Activated naive CD4-positive, alpha-beta T cell treated with anti-CD3 and anti-CD28 coated beads, Interleukin-2, amount 50 U/mL, for 72 hours (primary cell): ENCODE data around the gene ECT2L. TPM values are rescaled to one million over a fixed set of nuclear protein-coding genes. Genes with fewer than 3 reads are reported as not detected.

Experiments
- ATAC-seq, 2 donors: fragments of 150-1000 bp; cut with Tn5 transposase; 2 replicates each; pipeline ENCODE4 v1.10.0; 2021; ENCODE audit warnings: mild to moderate bottlenecking in 2 of 2, moderate library complexity in 2 of 2
- DNase-seq, 2 donors: peaks; one replicate each; pipeline ENCODE4 v3.0.0; 2021 to 2022; ENCODE audit warnings: low spot score in 2 of 2
- H3K27ac Mint-ChIP-seq, 2 donors: one replicate each; pipeline ENCODE4 v1.8.0; 2022; ENCODE audit warnings: mild to moderate bottlenecking in 2 of 2, mixed read lengths in 2 of 2
- H3K36me3 Mint-ChIP-seq, 2 donors: one replicate each; pipeline ENCODE4 v1.8.0; 2022; ENCODE audit warnings: mixed read lengths in 2 of 2
- H3K9me3 Mint-ChIP-seq, 2 donors: one replicate each; pipeline ENCODE4 v1.8.0; 2022; ENCODE audit warnings: mixed read lengths in 2 of 2
- total RNA-seq, 2 donors: library from RNA; stranded (reverse); gene quantifications; one replicate each; pipeline ENCODE4 v1.2.3, GENCODE V29; 2022

The ECT2L gene
- total RNA-seq, 2 donors from 2014 or later, result not detected

DNA sequence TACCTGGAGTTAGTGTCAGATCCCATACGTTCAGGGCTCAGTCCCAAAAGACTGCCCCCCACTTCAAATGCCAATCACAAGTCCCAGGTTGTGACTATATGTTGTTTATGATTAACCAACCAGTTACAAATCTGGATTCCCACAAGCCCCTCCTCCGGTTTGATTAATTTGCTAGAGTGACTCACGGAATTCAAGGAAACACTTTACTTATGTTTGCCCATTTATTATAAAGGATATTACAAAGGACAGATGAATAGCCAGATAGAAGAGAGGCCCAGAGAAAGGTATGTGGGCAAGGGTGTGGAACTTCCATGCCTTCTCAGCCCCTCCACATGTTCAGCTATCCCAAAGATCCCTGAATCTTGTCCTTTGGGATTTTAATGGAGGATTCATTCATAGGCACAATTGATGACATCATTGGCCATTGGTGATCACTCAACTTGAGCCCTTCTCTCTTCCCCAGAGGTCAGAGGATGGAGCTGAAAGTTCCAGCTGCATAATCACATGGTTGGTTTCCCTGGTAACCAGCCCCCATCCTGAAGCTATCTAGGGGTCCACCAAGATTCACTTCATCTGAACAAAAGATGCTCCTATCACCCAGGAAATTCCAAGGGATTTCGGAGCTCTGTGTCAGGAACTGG lies 2.0 kb downstream of the ECT2L start:
- ATAC-seq (no peak), DNase-seq (no peak)
- no peaks in the 10 kb centered on the region for H3K9me3 Mint-ChIP-seq
- H3K36me3 Mint-ChIP-seq, result no peaks in the 10 kb centered on the region
- no peak overlapping the region for H3K27ac Mint-ChIP-seq

DNA sequence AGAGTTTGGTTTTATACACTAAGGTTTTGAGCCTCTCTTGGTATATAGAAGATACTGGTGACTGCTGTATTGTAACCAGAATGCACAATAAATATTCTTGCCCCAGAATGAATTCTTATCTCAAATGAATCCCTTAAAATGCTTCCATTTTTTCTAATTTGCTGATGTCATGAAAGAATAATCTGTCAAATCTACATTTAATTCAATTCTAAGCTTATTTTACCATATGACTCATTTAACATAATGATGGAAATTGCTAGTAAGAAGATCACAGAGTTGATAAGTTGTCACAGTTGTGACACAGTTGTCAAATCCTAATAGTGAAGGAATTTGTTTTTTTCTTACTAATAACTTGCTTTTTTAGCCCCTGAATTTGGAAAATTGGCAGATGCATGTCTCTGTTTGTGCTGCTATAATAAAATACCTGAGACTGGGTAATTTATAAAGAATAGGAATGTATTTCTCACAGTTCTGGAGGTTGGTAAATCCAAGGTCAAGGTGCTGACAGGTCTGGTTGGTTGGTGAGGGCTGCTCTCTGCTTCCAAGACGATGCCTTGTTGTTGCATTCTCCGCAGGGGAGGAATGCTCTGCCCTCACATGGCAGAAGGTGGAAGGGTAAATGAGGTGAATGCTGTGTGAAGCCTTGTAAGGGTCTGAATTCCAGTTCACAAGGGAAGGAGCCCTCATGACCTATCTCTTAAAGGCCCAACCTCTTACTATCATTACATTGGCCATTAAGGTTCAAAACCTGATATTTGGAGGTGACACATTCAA lies 4.7 kb downstream of the ECT2L start:
- no peak overlapping the region for H3K27ac Mint-ChIP-seq
- no peaks in the 10 kb centered on the region for H3K9me3 Mint-ChIP-seq
- DNase-seq (no peak), ATAC-seq (no peak)
- H3K36me3 Mint-ChIP-seq, result no peaks in the 10 kb centered on the region

DNA sequence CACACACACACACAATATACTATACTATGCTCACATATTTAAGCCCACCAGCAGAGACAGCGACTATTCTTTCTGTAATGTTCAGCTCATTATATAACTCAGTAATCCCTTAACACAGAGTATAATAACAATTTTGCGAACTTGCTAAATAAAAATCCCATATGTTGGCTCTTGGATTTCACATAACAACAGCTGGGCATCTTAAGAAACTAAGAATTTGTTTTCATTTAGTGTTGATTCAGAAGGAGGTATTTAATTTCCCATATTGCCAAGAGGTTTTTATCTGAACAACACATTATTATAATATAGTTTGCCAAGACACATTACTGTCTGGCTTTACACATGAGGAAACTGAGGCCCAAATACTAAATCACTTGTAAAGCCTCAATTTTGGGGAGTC lies 7.4 kb downstream of the ECT2L start:
- ATAC-seq (no peak), DNase-seq (no peak)
- Mint-ChIP-seq H3K9me3 (no peaks in the 10 kb centered on the region), H3K27ac (no peak overlapping the region), H3K36me3 (no peaks in the 10 kb centered on the region)

DNA sequence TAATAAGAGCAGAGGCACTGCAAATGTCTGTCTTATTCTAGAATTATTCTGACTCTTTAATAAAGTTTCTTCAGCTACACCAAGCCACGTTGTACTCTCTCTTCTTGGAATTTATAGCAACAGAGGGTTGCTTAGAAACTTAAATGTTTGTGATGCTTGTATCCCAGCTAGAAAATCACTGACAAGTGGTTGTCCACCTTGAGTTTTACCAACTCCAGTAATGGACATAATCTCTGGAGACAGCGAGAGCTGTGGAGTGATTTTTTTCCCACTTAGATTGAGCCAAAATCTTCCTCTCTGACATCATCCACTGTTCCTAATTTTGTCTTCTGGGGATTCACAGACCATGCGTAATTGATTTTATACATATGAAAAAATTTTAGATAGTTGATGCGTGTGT lies 8.0 kb downstream of the ECT2L start:
- H3K27ac Mint-ChIP-seq, result no peak overlapping the region
- no peaks in the 10 kb centered on the region for H3K9me3 Mint-ChIP-seq
- ATAC-seq (no peak), DNase-seq (no peak)
- H3K36me3 Mint-ChIP-seq, result no peaks in the 10 kb centered on the region

DNA sequence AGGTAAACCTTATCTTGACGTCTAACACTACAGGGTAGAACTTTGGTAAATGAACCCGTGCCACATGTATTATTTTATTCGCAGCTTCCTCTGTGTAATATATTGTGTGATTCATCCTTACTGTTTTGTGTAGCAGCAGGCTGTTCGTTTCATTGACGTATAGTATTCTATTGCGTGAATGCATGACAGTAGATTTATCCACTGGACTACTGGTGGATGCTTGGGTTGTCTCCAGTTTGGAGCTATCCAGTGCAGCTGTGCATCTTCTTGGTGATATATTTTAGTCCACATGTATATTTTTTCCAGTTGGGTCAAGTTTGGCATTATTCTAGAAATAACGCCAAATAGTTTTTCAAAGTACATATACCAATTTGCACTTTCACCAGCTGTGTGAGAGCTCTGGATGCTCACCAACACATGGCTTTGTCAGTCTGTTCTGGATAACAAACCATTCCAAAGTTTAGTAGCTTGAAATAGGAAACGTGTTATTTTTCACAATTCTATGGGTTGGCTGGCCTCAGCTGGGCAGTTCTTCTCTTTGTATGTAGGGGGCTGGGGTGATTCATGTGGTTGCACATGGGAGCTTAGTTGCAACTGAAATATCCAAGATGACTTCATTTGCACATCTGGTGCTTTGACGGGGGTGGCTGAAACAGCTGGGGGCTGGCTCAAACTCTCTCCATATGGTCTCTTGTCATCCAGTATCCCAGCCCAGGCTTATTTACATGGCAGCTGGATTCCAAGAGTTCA lies 9.3 kb downstream of the ECT2L start:
- Mint-ChIP-seq H3K9me3 (no peaks in the 10 kb centered on the region), H3K36me3 (no peaks in the 10 kb centered on the region), H3K27ac (no peak overlapping the region)
- ATAC-seq (no peak), DNase-seq (no peak)

DNA sequence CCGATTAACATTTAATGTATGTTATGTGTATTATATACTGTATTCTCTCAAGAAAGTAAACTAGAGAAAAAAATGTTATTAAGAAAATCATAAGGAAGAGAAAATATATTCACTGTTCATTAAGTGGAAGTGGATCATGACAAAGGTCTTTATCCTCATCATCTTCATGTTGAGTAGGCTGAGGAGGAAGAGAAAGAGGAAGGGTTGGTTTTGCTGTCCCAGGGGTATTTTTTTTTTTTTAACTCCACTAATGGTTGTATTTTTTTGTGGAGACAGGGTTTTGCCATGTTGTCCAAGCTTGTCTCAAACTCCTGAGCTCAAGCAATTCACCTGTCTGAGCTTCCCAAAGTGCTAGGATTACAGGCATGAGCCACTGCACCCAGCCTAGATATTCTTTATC lies 11.0 kb downstream of the ECT2L start:
- DNase-seq, result no peak
- H3K36me3 Mint-ChIP-seq, result no peaks in the 10 kb centered on the region
- H3K9me3 Mint-ChIP-seq, result no peaks in the 10 kb centered on the region
- no peak overlapping the region for H3K27ac Mint-ChIP-seq
- no peak for ATAC-seq

DNA sequence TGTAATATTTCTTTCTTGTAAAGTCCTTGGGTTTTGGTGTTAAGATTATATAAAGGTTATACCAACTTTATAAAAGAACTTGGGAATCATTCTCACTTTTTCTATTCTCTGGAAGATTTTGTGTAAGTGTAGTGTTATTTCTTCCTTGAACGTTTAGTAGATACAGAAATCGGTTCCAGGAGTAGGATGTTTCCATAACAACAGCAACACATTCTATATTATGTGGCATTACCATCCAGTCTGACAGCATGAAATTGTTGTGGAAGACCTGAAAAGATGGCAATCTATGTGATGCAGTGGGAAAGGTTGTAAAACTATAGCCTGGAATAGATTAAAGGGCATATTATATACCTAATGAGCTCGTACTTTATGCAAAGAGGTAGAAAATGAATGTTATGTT lies 13.8 kb downstream of the ECT2L start:
- no peak for DNase-seq
- Mint-ChIP-seq H3K9me3 (no peaks in the 10 kb centered on the region), H3K36me3 (no peaks in the 10 kb centered on the region), H3K27ac (no peak overlapping the region)
- ATAC-seq, result no peak

DNA sequence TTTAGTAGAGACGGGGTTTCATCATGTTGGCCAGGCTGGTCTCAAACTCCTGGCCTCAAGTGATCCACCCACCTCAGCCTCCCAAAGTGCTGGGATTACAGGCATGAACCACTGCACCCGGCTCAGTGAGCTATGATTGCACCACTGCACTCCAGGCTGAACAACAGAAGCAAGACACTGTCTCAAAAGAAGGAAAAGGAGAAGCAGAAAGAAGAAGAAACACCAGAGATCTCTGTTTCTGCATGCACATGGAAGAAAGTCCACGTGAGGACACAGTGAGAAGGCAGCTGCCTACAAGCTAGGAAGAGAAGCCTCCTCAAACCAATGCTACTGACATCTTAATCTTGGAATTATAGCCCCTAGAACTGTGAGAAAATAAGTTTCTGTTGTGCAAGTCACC lies 16.0 kb downstream of the ECT2L start:
- no peak overlapping the region for H3K27ac Mint-ChIP-seq
- no peaks in the 10 kb centered on the region for H3K9me3 Mint-ChIP-seq
- DNase-seq (no peak), ATAC-seq (no peak)
- no peaks in the 10 kb centered on the region for H3K36me3 Mint-ChIP-seq

DNA sequence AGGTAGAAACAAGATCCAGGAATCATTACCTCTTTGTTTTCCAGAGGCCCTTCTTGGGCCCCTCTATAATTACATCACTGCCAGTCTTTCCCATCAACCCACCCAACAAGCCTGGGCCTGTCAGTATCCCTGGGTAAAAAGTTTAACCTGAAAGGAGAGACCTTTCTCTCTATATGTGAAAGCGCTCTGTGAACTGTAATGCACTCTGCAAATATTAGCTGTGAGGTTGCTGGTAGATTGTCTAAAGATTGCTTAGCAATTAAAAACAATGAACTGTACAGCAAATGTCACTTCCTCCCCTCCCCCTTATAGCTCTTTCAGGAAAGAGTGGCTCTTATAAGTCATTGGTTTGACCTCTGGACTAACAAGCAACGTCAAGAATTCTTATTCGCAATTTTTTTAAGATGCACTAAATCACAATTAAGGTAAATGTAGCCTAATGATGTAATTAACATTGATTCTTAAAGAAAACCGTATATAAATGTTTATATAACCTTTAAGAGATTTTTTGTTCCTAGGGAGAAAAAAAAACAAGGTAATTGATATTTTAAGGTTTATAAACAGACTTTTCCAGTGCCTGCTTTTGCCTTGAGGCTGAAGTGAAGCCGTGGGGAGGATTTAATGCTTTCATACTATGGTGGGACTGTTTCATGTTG lies 18.4 kb downstream of the ECT2L start:
- Mint-ChIP-seq H3K9me3 (no peaks in the 10 kb centered on the region), H3K36me3 (no peaks in the 10 kb centered on the region), H3K27ac (no peak overlapping the region)
- no peak for ATAC-seq
- DNase-seq, result no peak

DNA sequence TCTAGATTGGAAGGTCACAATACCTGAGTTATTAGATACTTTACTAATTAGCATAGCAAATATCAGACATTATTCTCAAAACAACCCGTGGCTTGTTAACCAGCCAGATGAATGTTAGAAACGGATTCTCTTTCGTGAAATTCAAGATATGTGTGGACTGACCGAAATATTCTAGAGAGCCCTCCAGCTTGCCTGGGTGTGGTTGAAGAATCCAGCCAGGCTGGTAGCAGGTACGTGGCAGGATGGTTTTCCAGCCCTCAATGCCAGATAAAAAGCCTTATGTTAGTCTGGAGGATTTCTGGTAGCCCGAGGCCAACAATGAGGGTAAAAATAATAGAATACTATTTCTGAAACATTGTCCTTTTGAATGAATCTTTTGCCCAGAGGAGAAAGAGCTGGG lies 19.3 kb downstream of the ECT2L start:
- ATAC-seq, result no peak
- no peak overlapping the region for H3K27ac Mint-ChIP-seq

DNA sequence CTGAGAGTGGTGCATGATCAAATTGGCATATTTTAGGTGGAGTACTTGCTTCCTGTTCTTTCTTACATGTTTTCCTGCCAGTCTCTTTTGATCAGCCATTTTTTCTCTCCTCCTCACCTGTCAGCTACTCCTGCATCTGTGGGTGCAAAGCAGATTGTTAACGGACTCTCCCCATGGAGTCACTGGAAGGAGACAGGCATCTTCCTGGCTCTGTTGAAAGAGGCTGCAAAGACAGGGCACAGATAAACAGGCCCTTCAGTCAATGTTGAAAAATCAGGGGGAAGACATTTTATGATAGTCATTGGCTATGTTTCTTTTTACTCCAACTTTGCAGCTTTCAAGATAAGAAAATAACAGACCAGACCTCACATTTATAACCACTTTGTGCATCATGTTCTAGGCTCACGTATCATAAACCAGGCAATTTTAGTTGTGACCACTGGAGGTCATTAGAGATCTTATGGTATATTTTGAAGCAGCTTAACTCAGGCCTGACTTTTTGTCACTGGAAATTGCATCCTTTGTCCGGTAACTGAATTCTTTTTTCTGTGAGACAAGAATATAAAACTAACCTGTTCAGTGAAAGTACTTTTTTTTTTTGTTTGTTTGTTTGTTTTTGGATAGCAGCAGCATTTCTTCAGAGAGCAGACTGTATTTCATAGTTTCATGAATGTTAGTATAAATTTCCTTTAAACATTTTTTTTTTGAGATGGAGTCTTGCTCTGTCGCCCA lies 20.1 kb downstream of the ECT2L start:
- DNase-seq (no peak), ATAC-seq (peak; percentile 36 to 64)
- peak overlapping the region in 1 of 2 donors; percentile 9 for H3K27ac Mint-ChIP-seq
- no peaks in the 10 kb centered on the region for H3K36me3 Mint-ChIP-seq
- no peaks in the 10 kb centered on the region for H3K9me3 Mint-ChIP-seq

More for the DNA sequence above, 19.3 kb downstream of the ECT2L start:
- Mint-ChIP-seq H3K36me3 (no peaks in the 10 kb centered on the region), H3K9me3 (no peaks in the 10 kb centered on the region)
- no peak for DNase-seq

DNA sequence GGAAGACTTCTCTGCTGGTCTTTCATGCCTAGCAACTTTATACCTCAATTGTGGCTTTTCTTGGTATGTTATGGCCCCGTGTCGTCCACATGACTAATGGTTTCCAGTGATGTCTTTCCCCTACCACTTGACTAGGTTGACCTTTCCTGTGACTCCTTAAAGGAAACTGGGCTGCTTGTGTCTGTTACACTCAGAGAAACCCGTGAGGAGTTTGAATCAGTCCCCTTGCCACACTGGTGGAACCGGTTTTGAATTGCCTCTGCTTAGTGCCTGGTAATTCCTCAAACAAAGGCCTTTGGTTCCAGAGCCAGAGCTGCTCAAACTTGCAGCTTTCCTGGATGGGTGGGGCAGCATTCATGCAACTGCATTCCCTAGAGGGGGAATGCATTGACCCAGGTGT lies 21.9 kb downstream of the ECT2L start:
- peak in 1 of 2 donors; percentile 65 for DNase-seq
- Mint-ChIP-seq H3K27ac (peak overlapping the region; percentile 56 to 87), H3K36me3 (no peaks in the 10 kb centered on the region), H3K9me3 (no peaks in the 10 kb centered on the region)
- peak; percentile 58 to 88 for ATAC-seq

DNA sequence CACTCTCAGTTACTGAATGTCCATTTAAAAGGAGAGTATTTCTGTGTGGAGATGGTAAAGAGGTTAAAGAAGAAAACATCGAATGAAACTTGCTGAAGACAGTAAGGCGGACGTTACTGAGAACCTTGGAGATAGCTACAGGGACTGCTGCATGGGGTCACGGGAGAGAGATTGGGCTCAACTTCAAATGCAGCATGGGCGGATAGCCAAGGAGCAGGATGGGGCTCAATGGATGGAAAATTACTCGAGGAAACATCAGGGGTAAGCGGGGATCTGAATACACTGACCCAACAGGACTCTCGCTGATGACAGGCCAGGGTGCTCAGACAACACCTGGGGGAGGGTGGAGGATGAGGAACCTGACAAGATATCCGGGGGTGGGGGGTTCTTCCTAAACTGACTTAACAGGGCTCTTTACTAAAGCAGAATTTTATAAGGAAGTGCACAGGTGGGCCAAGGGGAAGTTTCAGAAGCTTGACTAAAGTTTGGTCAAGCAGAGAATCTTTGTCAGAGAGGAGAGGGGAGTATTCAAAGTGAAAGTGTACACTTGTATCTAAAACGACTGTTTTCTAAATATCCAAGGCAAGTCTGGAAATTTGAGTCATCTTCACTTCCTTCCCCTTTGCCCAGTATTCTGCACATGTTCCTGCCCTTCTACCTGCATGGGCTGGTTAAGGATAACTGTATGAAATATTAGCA lies 22.8 kb downstream of the ECT2L start:
- Mint-ChIP-seq H3K9me3 (no peaks in the 10 kb centered on the region), H3K36me3 (no peaks in the 10 kb centered on the region), H3K27ac (peak overlapping the region; percentile 56 to 87)
- ATAC-seq (peak; percentile 61 to 82), DNase-seq (no peak)

DNA sequence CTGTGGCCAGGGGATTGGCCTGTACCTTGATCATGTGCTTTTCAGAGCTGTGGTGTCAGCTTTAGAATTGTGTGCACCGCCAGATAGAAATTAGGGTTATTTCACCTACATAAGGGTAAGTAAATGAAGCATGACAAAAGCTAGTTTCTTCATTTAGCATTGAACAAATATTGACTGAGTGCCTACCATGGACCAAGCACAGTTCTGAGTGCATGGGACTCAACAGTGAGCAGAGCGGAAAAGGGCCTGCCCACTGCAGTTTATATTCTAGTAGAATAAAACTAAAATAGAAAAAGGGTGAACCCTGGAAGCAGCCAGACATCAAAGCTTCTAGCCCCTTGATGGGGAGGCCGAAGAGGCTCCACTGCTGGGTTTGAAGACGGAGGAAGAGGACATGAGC lies 25.6 kb downstream of the ECT2L start:
- no peak for ATAC-seq
- Mint-ChIP-seq H3K36me3 (no peaks in the 10 kb centered on the region), H3K9me3 (no peaks in the 10 kb centered on the region), H3K27ac (no peak overlapping the region)
- DNase-seq, result no peak

DNA sequence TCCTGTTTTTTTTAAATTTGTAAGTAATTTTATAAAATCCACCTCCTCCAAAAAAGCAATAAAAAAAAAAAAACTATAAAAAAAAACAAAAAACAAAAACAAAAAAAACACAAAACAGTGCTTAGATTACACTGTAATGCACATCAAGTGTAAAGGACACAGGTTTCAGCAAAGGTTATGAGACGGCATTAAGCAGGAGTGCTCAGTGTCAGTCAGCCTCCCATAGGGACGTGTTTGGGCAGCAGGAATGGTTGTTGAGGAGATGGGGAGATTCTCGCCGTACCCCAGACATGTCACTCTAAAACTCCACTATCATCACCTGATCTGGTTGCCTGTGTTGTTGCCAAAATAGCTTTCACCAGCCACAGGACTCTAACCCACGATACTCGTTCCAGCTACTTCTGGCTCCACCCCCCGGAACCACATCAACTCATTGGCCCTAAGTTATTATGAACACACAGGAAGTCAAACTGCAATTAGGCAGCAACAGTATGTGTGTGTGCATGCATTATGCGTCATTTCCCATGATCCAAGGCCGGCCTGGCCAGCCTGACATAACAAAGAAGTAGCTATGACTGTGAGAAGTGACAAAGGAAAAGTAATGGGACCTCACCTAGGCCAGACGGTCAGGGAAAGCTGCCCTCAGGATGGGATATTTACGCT lies 28.7 kb downstream of the ECT2L start:
- H3K9me3 Mint-ChIP-seq, result no peaks in the 10 kb centered on the region
- no peaks in the 10 kb centered on the region for H3K36me3 Mint-ChIP-seq
- no peak overlapping the region for H3K27ac Mint-ChIP-seq
- ATAC-seq, result peak; percentile 59 to 63
- DNase-seq, result no peak
